ENCODE data around the gene SPATA16.

DNA sequence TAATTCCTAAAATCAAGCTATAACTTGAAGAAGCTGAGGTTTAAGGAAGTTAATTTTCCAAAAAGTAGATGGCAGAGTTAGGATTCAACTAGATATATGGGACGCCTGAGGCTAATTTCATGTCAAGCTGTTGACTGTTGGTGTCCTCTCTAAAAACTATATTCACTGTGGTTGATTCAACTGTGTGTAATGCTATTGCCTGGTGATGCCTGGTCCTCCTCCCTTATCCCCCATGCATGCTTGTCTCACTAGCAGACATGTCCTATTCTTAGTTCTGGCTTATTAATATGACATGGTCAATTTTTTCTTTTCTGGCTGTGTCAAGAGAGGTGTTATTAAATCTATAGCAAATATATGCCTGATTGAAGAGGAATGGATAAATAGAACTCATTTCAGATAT is 156.1 kb downstream of the SPATA16 start:
- TF ChIP-seq, protein P1, sequence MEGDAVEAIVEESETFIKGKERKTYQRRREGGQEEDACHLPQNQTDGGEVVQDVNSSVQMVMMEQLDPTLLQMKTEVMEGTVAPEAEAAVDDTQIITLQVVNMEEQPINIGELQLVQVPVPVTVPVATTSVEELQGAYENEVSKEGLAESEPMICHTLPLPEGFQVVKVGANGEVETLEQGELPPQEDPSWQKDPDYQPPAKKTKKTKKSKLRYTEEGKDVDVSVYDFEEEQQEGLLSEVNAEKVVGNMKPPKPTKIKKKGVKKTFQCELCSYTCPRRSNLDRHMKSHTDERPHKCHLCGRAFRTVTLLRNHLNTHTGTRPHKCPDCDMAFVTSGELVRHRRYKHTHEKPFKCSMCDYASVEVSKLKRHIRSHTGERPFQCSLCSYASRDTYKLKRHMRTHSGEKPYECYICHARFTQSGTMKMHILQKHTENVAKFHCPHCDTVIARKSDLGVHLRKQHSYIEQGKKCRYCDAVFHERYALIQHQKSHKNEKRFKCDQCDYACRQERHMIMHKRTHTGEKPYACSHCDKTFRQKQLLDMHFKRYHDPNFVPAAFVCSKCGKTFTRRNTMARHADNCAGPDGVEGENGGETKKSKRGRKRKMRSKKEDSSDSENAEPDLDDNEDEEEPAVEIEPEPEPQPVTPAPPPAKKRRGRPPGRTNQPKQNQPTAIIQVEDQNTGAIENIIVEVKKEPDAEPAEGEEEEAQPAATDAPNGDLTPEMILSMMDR (IDR thresholded peaks at IDR 0.05; ENCODE audit: poor library complexity, severe bottlenecking): no peak
- TF ChIP-seq TAF1 (IDR thresholded peaks at IDR 0.05; ENCODE audit: low read depth): no peak
- TF ChIP-seq EZH2 (IDR thresholded peaks at IDR 0.05; ENCODE audit: borderline replicate concordance, insufficient read depth, low read length, poor library complexity, severe bottlenecking): no peak
- no peak for TF ChIP-seq POLR2AphosphoS5 (IDR thresholded peaks at IDR 0.05)
- no peak for TF ChIP-seq EP300 (conservative IDR thresholded peaks at IDR 0.05; ENCODE audit: poor library complexity, severe bottlenecking)
- TF ChIP-seq, protein P2, sequence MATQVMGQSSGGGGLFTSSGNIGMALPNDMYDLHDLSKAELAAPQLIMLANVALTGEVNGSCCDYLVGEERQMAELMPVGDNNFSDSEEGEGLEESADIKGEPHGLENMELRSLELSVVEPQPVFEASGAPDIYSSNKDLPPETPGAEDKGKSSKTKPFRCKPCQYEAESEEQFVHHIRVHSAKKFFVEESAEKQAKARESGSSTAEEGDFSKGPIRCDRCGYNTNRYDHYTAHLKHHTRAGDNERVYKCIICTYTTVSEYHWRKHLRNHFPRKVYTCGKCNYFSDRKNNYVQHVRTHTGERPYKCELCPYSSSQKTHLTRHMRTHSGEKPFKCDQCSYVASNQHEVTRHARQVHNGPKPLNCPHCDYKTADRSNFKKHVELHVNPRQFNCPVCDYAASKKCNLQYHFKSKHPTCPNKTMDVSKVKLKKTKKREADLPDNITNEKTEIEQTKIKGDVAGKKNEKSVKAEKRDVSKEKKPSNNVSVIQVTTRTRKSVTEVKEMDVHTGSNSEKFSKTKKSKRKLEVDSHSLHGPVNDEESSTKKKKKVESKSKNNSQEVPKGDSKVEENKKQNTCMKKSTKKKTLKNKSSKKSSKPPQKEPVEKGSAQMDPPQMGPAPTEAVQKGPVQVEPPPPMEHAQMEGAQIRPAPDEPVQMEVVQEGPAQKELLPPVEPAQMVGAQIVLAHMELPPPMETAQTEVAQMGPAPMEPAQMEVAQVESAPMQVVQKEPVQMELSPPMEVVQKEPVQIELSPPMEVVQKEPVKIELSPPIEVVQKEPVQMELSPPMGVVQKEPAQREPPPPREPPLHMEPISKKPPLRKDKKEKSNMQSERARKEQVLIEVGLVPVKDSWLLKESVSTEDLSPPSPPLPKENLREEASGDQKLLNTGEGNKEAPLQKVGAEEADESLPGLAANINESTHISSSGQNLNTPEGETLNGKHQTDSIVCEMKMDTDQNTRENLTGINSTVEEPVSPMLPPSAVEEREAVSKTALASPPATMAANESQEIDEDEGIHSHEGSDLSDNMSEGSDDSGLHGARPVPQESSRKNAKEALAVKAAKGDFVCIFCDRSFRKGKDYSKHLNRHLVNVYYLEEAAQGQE (IDR thresholded peaks at IDR 0.05; ENCODE audit: borderline replicate concordance): no peak
- no peak for TF ChIP-seq SMC3 (conservative IDR thresholded peaks at IDR 0.05; ENCODE audit: poor library complexity)
- TF ChIP-seq RAD21 (conservative IDR thresholded peaks at IDR 0.05): no peak
- TF ChIP-seq MXI1 (conservative IDR thresholded peaks at IDR 0.05; ENCODE audit: poor library complexity, severe bottlenecking): no peak

Data from neural cell (in vitro differentiated cells).